ACHN (cell line): Measurements from ENCODE around the gene SH3RF3.

Experiments
- DNase-seq: peaks from one replicate; pipeline ENCODE4 v3.0.0-alpha.2; 2015
- in situ Hi-C: cut with HindIII; loops from 2 replicates; pipeline ENCODE4 v1.10.0; 2017; ENCODE audit warnings: low sequenced_read_pairs, low pct_ligation_motif_present, low pct_unique_long_range_greater_than_20kb

SH3RF3 gene

DNA sequence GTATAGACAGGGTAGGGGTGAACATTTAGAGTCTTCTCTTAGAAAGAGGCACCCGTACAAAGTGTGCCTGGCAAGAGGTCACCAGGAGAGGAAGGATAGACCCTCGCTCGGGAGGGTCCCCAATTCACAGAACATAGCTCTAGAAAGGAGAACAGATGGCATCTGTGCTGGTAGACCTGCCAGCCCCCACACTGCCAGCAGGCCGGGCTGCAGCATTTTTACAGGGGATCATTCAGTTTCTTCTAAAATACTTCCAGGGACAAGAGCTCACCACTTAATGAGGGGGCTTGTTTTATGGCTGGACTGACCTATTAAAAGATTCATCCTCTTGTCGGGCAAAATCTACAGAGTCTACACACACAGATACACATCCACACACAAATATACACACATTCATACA, 334.9 kb downstream of the SH3RF3 start:
- in situ Hi-C loops, result no loop called here
- DNase-seq, result no peak

DNA sequence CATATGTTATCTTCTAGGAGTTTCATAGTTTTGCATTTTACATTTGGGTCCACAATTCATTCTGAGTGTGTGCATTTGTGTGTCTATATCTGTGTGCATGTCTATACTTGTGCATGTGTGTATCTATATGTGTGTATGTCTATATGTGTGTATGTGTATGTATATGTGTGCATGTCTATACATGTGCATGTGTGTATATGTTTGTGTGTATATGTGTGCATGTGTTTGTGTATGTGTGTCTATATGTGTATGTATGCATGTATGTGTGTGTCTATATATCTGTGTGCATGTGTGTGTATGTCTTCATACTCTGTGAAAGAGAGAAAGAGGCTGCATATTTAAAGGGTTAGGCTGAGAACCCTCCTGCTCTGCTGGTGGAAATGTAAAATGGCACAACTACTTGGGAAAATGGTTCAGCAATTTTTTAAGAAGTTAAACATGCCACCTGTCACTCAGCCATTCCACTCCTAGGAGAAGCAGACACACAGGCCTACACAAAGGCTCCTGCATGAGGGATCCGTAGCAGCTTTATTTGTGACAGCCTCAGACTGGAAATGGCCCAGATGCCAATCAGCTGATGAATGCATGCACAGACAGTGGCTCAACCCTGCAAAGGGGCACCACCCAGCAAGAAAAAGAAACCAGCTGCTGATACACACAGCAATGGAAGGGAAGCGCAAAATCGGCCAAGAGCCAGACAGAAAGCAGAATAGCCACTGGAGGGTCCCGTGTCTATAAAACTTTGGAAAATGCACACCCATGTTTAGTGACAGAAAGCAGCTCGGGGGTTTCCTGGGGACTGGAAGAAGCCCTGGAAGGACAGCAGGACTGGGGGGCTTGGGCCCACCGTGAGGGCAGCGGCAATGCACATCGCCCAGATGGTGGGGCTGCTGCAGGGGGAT, 337.9 kb downstream of the SH3RF3 start:
- in situ Hi-C loops, result no loop called here
- DNase-seq, result no peak

DNA sequence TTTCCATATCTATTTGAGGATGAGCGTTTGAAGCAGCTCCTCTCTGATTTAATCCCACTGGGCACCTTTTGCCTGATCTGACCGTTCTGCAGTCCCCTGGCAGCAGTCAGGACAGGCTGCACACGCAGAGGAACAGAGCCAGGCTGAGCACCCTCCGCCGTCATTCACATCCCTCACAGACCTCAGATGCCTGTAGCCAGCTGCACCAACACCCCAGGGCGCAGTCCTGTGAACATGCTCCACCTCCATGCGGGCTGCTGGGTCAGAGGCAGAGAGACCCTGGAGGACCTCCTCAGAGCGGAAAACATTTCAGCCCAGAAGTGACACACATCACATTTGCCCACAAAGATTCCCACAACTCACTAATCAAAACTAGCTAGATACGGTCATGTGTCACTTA, 338.7 kb downstream of the SH3RF3 start:
- DNase-seq, result no peak
- in situ Hi-C loops, result no loop called here

DNA sequence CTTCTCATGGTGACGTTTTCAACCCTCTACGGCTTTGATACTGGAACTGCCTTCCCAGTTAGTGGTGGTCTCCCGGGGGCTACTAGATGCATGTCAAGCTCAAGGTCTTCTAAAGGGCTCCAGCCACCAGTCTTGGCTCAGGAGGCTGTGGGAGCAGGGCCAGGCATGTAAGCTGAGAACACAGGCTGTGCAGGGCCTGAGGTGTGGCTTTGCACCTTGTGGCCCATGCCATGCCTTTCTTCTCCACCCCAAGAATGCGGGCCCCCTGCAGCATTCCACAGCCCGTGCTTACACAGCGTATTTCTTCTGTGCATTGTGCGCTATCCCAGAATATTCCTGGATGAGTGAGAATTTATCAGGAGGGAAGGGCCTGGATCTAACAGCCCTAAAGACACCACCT, 339.9 kb downstream of the SH3RF3 start:
- in situ Hi-C loops, result no loop called here
- no peak for DNase-seq

DNA sequence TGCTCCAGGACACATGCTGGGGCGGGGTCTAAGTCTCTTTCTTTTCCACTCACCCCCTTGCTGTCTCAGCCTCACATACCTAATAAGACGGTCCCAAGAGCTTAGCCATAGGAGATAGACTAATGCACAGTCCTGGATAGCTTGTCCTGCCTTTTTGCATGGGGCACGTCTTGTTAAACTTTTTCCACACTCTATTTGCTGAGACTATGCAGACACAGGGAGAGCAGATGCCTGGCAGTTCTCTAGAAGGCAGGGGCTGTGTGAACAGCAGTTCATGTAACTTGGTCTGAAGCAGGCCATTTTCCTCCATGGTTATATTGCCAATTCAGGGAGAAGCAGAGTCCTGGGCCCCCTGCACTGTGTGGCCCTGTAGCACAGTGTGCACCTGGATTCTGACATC, 342.7 kb downstream of the SH3RF3 start:
- DNase-seq, result no peak
- in situ Hi-C loops, result no loop called here

DNA sequence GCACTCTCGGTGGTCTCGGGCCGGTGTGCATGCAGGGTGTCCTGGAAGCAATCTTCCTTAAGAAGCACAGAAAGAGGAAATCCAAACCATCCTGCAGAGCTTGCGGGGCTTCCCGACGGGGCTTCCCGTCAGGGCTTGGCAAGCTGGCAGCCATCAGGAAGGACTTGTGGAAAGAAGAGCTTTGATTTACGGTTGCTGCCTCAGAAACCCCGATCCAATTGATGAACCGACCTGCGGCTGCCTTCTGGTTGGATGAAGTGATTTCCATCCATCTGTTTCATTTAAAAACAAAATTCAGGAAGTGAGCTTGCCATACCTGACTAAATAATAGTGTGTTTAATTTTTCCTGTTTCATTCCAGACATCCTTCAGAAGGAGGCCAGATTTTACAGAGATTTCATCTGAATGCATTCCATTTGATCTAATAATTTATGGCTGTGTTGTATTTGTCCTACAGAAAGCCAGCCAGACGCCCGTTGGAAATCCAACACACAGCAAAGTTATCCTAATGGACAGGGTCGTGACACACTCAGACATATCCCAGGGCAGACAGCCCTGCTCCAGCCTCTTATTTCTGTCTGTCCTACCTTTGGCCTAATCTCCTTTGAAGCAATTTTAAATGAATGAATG, 343.4 kb downstream of the SH3RF3 start:
- in situ Hi-C loops, result no loop called here

DNA sequence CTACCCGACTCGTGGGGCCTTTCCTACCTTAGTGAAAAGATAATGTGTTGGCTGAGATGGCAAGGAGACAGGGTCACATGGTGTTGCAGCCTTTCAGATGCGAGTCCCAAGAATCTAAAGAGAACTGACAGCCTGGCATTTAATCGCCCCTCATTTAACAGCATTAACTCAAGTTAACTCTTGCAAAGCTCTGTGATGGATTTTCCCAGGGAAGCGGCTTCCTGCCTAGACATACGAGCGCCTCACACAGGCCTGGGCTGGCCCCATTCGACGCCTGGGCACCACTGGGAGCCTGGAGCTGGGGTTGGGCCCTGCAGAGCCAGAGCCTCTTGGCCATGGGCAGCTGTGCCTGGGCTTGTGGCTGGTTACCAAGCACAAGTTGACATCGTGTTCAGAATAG, 344.0 kb downstream of the SH3RF3 start:
- in situ Hi-C loops, result no loop called here
- DNase-seq, result no peak

More for the DNA sequence above, 343.4 kb downstream of the SH3RF3 start:
- DNase-seq, result no peak

DNA sequence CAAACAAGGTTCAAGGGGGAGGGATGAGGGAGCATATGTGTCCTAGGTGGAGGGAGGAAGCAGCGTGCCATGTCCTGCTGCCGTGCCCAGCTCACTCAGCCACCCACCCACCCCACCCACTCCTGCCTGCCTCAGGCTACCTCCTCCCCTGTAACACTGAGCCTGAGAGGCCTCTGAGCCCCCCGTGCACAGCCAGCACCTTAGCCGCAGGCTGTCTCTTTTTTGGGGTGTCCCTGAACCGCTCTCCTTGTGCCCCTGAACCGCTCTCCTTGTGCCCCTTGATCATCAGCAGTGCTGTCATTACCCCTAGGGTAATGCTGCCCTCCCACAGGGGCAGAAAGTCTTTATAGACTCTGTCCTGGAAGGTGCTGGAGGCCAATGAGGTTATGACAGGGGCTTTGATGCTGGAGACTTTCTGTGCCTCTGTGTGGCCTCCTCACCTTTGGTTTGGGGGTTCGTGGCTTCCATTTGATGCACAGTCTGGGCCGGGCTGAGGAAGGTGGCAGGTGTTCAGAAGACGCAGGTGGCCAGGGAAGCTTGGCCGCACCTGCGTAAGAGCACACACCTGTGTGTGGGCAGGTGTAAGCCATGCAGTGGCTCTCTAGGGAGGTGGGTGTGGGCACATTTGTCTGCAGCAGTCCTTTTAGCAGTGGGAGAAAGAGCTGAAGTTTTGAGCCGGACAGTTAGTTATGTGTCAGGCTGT, 344.8 kb downstream of the SH3RF3 start:
- DNase-seq, result no peak
- in situ Hi-C loops, result no loop called here

DNA sequence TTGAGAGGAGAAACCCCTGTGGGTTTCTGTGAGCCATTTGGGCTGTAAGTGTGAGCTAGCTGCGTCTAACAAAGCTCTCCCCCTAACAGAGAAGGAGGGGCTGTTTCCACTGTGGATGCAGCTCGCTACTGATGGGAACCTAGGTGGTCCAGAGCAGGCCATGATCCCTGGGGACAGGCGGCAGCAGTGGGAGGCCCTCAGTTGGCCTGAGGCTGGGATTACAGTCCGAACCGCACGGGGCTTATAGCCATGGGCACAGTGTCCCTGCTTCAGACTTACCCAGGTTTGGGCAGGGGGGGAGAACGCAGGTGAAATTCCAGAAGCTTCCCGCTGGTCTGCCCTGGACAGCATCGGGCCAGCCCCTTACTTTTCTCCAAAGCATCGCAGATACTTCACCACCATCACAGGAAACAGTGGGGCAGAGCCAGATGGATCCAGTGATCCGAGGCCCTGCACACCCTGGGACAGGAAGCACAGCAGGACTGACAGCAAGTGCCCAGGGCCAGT, 345.4 kb downstream of the SH3RF3 start:
- in situ Hi-C loops, result no loop called here
- no peak for DNase-seq

DNA sequence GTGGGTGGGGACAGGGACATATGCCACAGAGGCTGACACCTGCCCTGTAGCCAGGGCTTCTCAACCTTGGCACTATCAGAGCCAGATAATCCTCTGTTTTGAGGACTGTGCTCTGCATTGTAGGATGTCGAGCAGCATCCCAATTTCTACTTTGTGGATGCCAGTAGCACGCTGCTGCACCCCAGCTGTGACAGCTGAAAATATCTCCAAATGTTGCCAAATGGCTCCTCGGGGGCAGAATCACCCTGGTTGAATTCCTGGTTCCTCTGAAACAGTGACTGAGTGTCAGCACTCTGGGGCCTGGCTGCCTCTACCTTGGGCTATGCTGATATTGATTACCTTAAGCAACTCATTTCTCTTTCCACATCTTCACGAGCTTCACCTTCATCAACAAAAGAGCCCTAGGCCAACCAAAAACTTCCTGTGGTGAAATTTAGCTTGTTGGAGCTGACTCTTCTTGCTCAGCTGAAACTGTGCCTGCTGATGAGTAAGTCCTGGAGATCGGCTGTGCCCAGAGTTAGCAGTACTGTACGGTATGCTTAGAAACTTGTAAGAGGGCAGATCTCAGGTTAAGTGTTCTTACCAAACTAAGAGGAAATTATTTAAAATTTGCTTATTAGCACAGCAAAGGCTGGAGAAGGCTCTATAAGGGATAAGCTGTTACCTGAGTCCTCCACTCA, 346.7 kb downstream of the SH3RF3 start:
- no peak for DNase-seq
- in situ Hi-C loops, result no loop called here

DNA sequence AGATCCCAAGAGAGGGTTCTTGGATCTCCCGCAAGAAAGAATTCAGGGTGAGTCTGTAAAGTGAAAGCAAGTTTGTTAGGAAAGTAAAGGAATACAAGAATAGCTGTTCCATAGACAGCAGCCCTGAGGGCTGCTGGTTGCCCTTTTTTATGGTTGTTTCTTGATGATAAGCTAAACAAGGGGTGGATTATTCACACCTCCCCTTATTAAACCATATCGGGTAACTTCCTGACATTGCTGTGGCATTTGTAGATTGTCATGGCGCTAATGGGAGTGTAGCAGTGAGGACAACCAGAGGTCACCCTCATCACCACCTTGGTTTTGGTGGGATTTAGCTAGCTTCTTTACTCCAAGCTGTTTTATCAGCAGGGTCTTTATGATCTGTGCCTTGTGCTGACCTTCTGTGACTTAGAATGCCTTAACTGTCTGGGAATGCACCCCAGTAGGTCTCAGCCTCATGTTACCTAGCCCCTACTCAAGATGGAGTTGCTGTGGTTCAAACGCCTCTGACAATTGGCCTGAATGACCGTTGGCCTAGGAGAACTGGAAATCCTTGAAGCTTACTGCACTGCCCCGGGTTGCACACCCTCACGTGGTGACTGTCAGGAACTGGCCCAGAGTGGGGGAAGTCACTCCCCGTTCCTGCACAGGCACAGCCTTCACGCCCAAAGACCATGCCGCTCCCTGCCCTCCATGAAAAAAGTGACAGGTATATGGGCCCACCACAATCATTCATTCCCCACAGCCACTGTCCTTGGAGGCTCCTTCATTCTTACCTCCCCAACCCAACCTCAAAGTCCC, 347.8 kb downstream of the SH3RF3 start:
- DNase-seq, result no peak
- in situ Hi-C loops, result no loop called here

DNA sequence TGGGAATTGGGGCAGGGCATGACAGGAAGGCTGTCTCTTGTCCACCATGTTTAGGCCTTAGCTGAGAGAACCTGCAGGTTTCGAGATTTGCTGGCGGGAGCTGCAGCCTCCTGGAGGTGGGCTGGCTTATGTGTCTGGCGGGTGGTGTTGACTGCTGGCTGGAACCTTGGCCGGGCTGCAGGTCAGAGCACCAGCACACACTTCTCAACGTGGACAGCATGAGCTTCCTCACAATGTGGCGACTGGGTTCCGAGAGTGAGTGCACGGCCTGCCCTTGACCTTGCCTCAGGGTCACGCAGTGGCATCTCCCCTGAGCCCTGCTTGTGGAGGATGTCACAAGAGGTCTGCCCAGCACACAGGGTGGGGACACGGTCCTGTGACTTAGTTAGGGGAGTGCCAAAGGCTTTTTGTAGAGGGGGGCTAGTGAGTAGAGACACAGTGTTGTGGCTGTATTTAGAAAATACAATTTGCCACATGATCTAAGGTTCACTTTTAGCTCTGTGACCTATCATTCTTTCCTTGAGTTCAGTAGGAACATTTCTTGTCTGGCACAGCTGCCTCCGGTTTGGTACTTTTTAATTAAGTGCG, 350.0 kb downstream of the SH3RF3 start:
- DNase-seq, result no peak
- in situ Hi-C loops, result no loop called here

DNA sequence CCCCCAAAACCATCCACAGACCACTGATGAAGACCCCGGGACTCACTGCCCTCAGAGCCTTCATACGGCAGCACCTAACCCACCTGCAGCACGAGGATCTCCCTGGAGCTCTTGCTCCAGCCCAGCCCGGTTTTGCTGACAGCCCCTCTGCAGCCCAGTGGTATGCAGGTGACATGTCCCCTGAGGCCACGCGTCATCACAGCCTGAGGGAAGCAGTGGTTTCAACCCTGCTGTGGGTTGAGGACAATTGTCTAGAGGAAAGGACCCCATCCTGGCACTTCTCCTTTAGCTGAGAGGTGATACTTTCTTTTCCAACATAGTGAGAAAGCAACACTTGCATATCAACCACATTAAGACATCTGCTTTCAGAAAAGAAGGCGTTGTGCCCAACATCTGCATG, 350.8 kb downstream of the SH3RF3 start:
- in situ Hi-C loops, result no loop called here
- no peak for DNase-seq

DNA sequence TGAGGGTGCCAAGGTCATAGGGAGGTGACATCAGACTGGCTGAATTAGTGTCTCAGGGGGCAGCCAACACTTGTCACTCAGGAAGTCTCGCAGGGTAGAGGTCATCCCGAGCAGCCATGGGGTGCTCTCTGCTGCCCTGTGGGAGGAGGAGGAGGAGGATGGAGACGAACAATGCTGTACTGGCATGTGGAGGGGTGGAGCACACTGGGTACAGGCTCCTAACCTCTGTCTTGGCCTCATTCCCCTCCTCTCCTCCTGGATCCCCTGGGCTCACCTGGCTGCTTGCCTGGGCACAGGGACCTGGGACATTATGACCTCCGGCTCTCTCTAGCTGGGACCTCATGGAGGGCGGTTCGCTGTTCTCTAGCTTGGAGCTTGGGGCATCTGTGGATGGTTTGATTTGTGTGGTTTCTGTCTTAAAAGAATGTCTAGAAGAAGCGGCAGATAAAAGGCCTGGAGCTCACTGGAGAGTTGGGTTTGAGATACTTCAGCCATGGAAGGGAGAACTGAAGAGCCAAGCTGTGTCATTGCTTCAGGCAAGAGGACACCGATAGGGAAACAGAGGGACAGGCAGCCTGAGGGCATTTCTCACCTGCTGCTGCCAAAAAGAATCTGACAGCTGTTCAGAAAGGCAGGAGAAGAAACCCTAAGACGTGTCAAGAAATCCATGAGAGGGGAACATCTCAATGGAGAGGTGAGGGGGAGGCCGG, 351.6 kb downstream of the SH3RF3 start:
- no peak for DNase-seq
- in situ Hi-C loops, result no loop called here

DNA sequence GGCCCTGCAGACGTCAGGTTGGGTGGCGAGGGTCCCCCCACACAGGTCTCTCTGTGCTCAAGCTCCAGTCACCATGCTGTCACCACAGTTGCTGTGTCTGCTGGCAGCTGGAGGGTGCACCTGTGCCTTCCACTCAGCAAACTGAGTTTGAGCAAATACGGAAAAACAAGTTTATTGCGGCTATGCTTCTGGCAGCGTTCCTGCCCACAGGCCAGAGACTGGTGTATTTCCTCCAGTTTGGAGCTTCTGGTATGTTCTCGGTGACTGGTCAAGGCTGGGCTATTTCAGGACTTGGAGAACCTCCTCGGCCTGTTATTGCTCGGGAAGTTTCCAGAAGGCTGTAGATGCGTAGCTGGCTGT, 352.2 kb downstream of the SH3RF3 start:
- in situ Hi-C loops, result no loop called here
- DNase-seq, result no peak

DNA sequence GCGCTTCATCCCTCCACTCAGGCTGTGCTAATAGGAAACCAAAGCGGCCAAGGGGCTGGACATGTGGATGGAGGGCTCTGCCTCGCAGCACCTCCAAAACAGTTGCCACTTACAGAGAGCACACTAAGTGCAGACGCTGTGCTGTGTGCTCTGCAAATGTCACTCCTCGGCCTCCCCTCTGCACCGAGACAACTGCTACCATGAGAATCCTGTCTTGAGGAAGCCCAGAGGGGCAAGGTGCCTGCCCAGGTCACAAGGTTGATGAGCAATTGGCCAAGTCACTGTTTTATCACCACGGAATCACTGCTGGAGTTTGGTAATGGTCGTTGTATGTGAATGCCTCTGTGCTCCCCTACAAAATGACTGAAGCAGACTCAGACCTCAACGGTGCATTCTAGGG, 352.6 kb downstream of the SH3RF3 start:
- in situ Hi-C loops, result no loop called here
- DNase-seq, result no peak

DNA sequence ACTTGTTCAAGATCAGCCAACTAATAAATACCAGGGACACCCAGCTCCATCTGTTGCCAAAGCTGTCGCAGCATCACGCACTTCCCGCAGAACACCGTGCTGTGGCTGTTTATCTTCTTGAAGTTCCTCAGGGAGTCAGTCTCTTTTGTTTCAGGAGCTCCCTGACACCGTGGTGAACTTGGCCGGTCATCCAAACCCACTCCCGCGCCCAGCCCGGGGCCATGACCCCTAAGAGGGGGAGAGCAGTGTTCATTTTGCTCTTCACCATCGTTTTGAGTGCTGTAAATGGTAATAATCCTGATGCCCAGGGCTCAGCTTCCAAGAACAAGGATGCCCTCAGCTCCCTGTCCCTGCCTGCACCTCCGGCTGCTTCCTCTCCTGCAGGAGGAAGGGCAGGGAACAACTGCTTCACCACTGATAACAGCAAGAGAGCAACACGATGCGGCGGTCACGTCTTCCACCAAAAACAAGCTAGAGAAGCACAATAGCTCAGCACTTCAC, 353.4 kb downstream of the SH3RF3 start:
- in situ Hi-C loops, result no loop called here
- DNase-seq, result no peak
